Parathyroid adenoma (tissue), 2 donors: ENCODE results near the gene NYAP2.

Experiments
- H2AFZ ChIP-seq: fragments of 300-600 bp; sonication (generic); one replicate; pipeline ENCODE4 v1.7.0; 2017; ENCODE audit warnings: antibody characterized with exemption, mild to moderate bottlenecking
- H3K27ac ChIP-seq: fragments of 300-600 bp; sonication (generic); one replicate; pipeline ENCODE4 v1.7.0; 2017
- H3K27me3 ChIP-seq: fragments of 300-600 bp; sonication (generic); one replicate; pipeline ENCODE4 v1.7.0; 2017; ENCODE audit warnings: low read length; ENCODE audit not compliant: control insufficient read depth, insufficient read depth
- H3K36me3 ChIP-seq: fragments of 300-600 bp; sonication (generic); one replicate; pipeline ENCODE4 v1.7.0; 2017; ENCODE audit warnings: low read length; ENCODE audit not compliant: control insufficient read depth, insufficient read depth
- H3K4me1 ChIP-seq: fragments of 300-600 bp; sonication (generic); one replicate; pipeline ENCODE4 v1.7.0; 2017; ENCODE audit warnings: control low read depth
- H3K4me2 ChIP-seq: fragments of 300-600 bp; sonication (generic); one replicate; pipeline ENCODE4 v1.7.0; 2017; ENCODE audit warnings: low read length
- H3K4me3 ChIP-seq: fragments of 300-600 bp; sonication (generic); one replicate; pipeline ENCODE4 v1.7.0; 2017; ENCODE audit warnings: low read depth, low read length
- H3K79me2 ChIP-seq: fragments of 300-600 bp; sonication (generic); one replicate; pipeline ENCODE4 v1.7.0; 2017; ENCODE audit warnings: control low read depth
- H3K9ac ChIP-seq: fragments of 300-600 bp; sonication (generic); one replicate; pipeline ENCODE4 v1.7.0; 2017; ENCODE audit warnings: mild to moderate bottlenecking
- H3K9me3 ChIP-seq: fragments of 300-600 bp; sonication (generic); one replicate; pipeline ENCODE4 v1.7.0; 2017; ENCODE audit warnings: low read length; ENCODE audit not compliant: control insufficient read depth
- TF ChIP-seq, protein P1 (sequence below): fragments of 300-600 bp; sonication (generic); IDR thresholded peaks from one replicate; pipeline ENCODE4 v1.7.0; 2017; ENCODE audit warnings: antibody characterized with exemption, mild to moderate bottlenecking
- donor health status: primary hyperparathyroidism.

The NYAP2 gene

DNA sequence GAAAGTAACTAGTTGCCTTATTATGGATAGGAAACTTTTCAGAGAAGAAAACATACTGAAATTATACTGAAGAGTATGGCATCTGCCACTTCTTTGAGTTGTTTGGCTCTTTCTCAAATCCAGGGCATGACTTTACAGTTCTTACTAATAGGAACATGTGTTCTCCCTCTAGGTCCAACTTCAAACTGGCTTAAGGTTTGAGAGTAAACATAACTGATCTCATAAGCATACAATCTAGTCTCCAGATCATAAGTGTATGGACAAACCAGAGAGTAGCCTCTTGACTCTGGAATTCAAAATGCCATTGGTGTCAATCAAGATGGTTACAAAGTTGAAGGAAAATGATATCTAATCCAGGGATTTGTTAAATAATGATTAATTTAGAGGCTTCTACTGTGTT is 101.5 kb downstream of the NYAP2 start:
- Histone ChIP-seq H3K4me2 (no peak overlapping the region), H3K4me3 (no peak overlapping the region), H3K27me3 (no peaks in the 10 kb centered on the region), H3K9ac (no peak overlapping the region), H3K27ac (no peak overlapping the region), H3K36me3 (no peaks in the 10 kb centered on the region), H3K9me3 (no peaks in the 10 kb centered on the region), H2AFZ (no peak overlapping the region), H3K4me1 (no peaks in the 10 kb centered on the region), H3K79me2 (no peaks in the 10 kb centered on the region)
- TF ChIP-seq, protein P1, sequence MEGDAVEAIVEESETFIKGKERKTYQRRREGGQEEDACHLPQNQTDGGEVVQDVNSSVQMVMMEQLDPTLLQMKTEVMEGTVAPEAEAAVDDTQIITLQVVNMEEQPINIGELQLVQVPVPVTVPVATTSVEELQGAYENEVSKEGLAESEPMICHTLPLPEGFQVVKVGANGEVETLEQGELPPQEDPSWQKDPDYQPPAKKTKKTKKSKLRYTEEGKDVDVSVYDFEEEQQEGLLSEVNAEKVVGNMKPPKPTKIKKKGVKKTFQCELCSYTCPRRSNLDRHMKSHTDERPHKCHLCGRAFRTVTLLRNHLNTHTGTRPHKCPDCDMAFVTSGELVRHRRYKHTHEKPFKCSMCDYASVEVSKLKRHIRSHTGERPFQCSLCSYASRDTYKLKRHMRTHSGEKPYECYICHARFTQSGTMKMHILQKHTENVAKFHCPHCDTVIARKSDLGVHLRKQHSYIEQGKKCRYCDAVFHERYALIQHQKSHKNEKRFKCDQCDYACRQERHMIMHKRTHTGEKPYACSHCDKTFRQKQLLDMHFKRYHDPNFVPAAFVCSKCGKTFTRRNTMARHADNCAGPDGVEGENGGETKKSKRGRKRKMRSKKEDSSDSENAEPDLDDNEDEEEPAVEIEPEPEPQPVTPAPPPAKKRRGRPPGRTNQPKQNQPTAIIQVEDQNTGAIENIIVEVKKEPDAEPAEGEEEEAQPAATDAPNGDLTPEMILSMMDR, result no peak

GRCh38 chr2:225502971-225503370 is 103.5 kb downstream of the NYAP2 start:
- no peak overlapping the region for H3K4me3 ChIP-seq
- H3K27me3 ChIP-seq, result no peaks in the 10 kb centered on the region
- no peak overlapping the region for H2AFZ ChIP-seq
- H3K4me1 ChIP-seq, result no peaks in the 10 kb centered on the region
- H3K9me3 ChIP-seq, result no peaks in the 10 kb centered on the region
- no peak overlapping the region for H3K27ac ChIP-seq
- H3K79me2 ChIP-seq, result no peaks in the 10 kb centered on the region
- H3K36me3 ChIP-seq, result no peaks in the 10 kb centered on the region
- no peak overlapping the region for H3K4me2 ChIP-seq
- TF ChIP-seq, protein P1, result no peak
- no peak overlapping the region for H3K9ac ChIP-seq

DNA sequence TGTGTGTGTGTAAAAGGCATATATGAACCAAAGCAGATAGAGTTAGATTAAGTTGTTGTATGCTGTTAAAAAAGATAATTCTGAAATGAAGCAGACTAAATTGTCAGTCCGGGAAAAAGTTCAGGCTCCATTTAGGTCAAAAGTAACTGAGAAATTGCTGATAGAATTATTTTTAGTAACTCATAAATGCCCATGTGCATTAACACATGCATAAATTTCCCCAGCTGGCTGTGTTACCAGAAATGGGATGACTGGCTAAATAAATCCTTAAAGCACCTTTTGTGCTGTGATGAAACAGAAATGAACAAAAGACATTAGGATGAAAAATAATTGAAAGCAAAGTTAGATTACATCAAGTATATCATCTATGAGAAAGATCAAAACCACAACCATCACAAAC is 111.3 kb downstream of the NYAP2 start:
- no peak overlapping the region for H3K4me3 ChIP-seq
- H3K36me3 ChIP-seq, result no peaks in the 10 kb centered on the region
- no peak overlapping the region for H3K9ac ChIP-seq
- TF ChIP-seq, protein P1, result no peak
- H3K79me2 ChIP-seq, result no peaks in the 10 kb centered on the region
- H2AFZ ChIP-seq, result no peak overlapping the region
- no peaks in the 10 kb centered on the region for H3K9me3 ChIP-seq
- H3K4me1 ChIP-seq, result no peaks in the 10 kb centered on the region
- no peaks in the 10 kb centered on the region for H3K27me3 ChIP-seq
- H3K4me2 ChIP-seq, result no peak overlapping the region
- no peak overlapping the region for H3K27ac ChIP-seq

GRCh38 chr2:225512469-225512868 is 113.0 kb downstream of the NYAP2 start:
- no peaks in the 10 kb centered on the region for H3K27me3 ChIP-seq

More at GRCh38 chr2:225512469-225512868, 113.0 kb downstream of the NYAP2 start:
- Histone ChIP-seq H3K4me2 (no peak overlapping the region), H3K9ac (no peak overlapping the region), H3K79me2 (no peaks in the 10 kb centered on the region), H2AFZ (no peak overlapping the region), H3K4me1 (no peaks in the 10 kb centered on the region), H3K9me3 (no peaks in the 10 kb centered on the region), H3K27ac (no peak overlapping the region), H3K4me3 (no peak overlapping the region), H3K36me3 (no peaks in the 10 kb centered on the region)
- TF ChIP-seq, protein P1, result no peak
